ENCODE results near the gene DNER. TPM values are rescaled to one million over a fixed set of nuclear protein-coding genes. Genes with fewer than 3 reads are reported as not detected.
"Not testable (repeated sequence)": the region's sequence is repeated elsewhere in the genome, so short reads cannot be mapped to it uniquely, and the experiment has no call there.

The DNER gene
- total RNA-seq, 2 donors from 2014 or later = 0.27 to 3.3 TPM

GRCh38 chr2:229748950-229749349, 34.6 kb upstream of the DNER start:
- no peaks in the 10 kb centered on the region for H3K4me1 ChIP-seq (ENCODE audit: control insufficient read depth in 1 of 2, low read depth in 2 of 2)
- H3K36me3 ChIP-seq = no peaks in the 10 kb centered on the region
- no peak for TF ChIP-seq CTCF (IDR thresholded peaks at IDR 0.05)
- ATAC-seq (ENCODE audit: insufficient number of reproducible peaks, low FRiP score, low read depth) (no peak), DNase-seq (ENCODE audit: low spot score) (no peak)
- H3K9me3 ChIP-seq = no peaks in the 10 kb centered on the region
- H3K27ac ChIP-seq = no peak overlapping the region
- H3K4me3 ChIP-seq = no peak overlapping the region
- no peaks in the 10 kb centered on the region for H3K27me3 ChIP-seq (replicated peaks; ENCODE audit: insufficient read depth)

GRCh38 chr2:229742691-229743090, 28.3 kb upstream of the DNER start:
- DNase-seq (ENCODE audit: low spot score); ATAC-seq (ENCODE audit: insufficient number of reproducible peaks, low FRiP score, low read depth): not testable (repeated sequence)

GRCh38 chr2:229740279-229740678, 25.9 kb upstream of the DNER start:
- Histone ChIP-seq H3K27me3 (replicated peaks; ENCODE audit: insufficient read depth) (no peaks in the 10 kb centered on the region), H3K9me3 (peaks cover 6% of the 10 kb centered on the region), H3K4me3 (no peak overlapping the region), H3K36me3 (no peaks in the 10 kb centered on the region), H3K27ac (no peak overlapping the region), H3K4me1 (ENCODE audit: control insufficient read depth in 1 of 2, low read depth in 2 of 2) (no peaks in the 10 kb centered on the region)
- ATAC-seq (ENCODE audit: insufficient number of reproducible peaks, low FRiP score, low read depth) = no peak
- TF ChIP-seq CTCF (IDR thresholded peaks at IDR 0.05) = no peak
- DNase-seq (ENCODE audit: low spot score) = no peak

More at GRCh38 chr2:229742691-229743090, 28.3 kb upstream of the DNER start:
- H3K4me1 ChIP-seq (ENCODE audit: control insufficient read depth in 1 of 2, low read depth in 2 of 2); H3K9me3 ChIP-seq; H3K4me3 ChIP-seq; H3K36me3 ChIP-seq; H3K27ac ChIP-seq; H3K27me3 ChIP-seq (replicated peaks; ENCODE audit: insufficient read depth): not testable (repeated sequence)

GRCh38 chr2:229738024-229738625, 23.8 kb upstream of the DNER start:
- Histone ChIP-seq H3K9me3 (peaks cover 6% of the 10 kb centered on the region), H3K4me1 (ENCODE audit: control insufficient read depth in 1 of 2, low read depth in 2 of 2) (no peaks in the 10 kb centered on the region), H3K4me3 (no peak overlapping the region), H3K27me3 (replicated peaks; ENCODE audit: insufficient read depth) (no peaks in the 10 kb centered on the region), H3K27ac (no peak overlapping the region), H3K36me3 (no peaks in the 10 kb centered on the region)
- DNase-seq (ENCODE audit: low spot score) = no peak
- ATAC-seq (ENCODE audit: insufficient number of reproducible peaks, low FRiP score, low read depth) = no peak
- no peak for TF ChIP-seq CTCF (IDR thresholded peaks at IDR 0.05)

- ATAC-seq (ENCODE audit: insufficient number of reproducible peaks, low FRiP score, low read depth) = no peak
- no peaks in the 10 kb centered on the region for H3K27me3 ChIP-seq (replicated peaks; ENCODE audit: insufficient read depth)
- TF ChIP-seq CTCF (IDR thresholded peaks at IDR 0.05) = no peak
- no peak for DNase-seq (ENCODE audit: low spot score)
- H3K27ac ChIP-seq = no peak overlapping the region
- no peak overlapping the region for H3K4me3 ChIP-seq
- H3K36me3 ChIP-seq = no peaks in the 10 kb centered on the region
- H3K4me1 ChIP-seq (ENCODE audit: control insufficient read depth in 1 of 2, low read depth in 2 of 2) = no peaks in the 10 kb centered on the region
- H3K9me3 ChIP-seq = peaks cover 6% of the 10 kb centered on the region
These were observed 20.1 kb upstream of the DNER start for GRCh38 chr2:229734410-229734809.
